OCI-LY3 (cell line): ENCODE data around the gene NSUN3.
A peak's percentile ranks its signal among the peaks of the same experiment; 100 is the strongest.

Source experiments
- H2AFZ ChIP-seq: fragments of 200-600, 300-600 bp; shearing (Covaris generic); 2 replicates; pipeline ENCODE4 v1.6.0; 2014; ENCODE audit warnings: antibody characterized with exemption, low read depth, low read length
- H3K27ac ChIP-seq: fragments of 200-600, 300-600 bp; sonication (generic); 2 replicates; pipeline ENCODE4 v1.5.1; 2014; ENCODE audit warnings: mild to moderate bottlenecking, low read length, moderate library complexity, mixed read lengths
- H3K27me3 ChIP-seq: fragments of 200-600, 300-600 bp; sonication (generic); 2 replicates; pipeline ENCODE4 v1.6.1; 2014; ENCODE audit warnings: low read depth, low read length, mixed read lengths
- H3K36me3 ChIP-seq: fragments of 200-600, 300-600 bp; sonication (generic); replicated peaks from 2 replicates; pipeline ENCODE3; 2014; ENCODE audit warnings: low read depth, low read length, mixed read lengths
- H3K4me1 ChIP-seq: fragments of 300-600, 200-600 bp; sonication (generic); 2 replicates; pipeline ENCODE4 v1.6.1; 2014; ENCODE audit warnings: low read length, mixed read lengths
- H3K4me2 ChIP-seq: fragments of 200-600, 300-600 bp; sonication (generic); 2 replicates; pipeline ENCODE4 v1.6.1; 2014; ENCODE audit warnings: low read length, mixed read lengths
- H3K4me3 ChIP-seq: fragments of 300-600, 200-600 bp; sonication (generic); 2 replicates; pipeline ENCODE4 v1.5.1; 2014; ENCODE audit warnings: antibody characterized with exemption, mild to moderate bottlenecking, low read length, moderate library complexity
- H3K79me2 ChIP-seq: fragments of 300-600, 200-600 bp; shearing (Covaris generic); 2 replicates; pipeline ENCODE4 v1.6.1; 2014; ENCODE audit warnings: mild to moderate bottlenecking, low read length, mixed read lengths
- H3K9ac ChIP-seq: fragments of 300-600, 200-600 bp; shearing (Covaris generic); 2 replicates; pipeline ENCODE4 v1.6.0; 2014; ENCODE audit warnings: mild to moderate bottlenecking, low read length, moderate library complexity
- H3K9me3 ChIP-seq: fragments of 200-600, 300-600 bp; shearing (Covaris generic); 2 replicates; pipeline ENCODE4 v1.6.1; 2014; ENCODE audit warnings: low read length, mixed read lengths; ENCODE audit not compliant: insufficient read depth
- H4K20me1 ChIP-seq: fragments of 200-600, 300-600 bp; sonication (generic); 2 replicates; pipeline ENCODE4 v1.6.1; 2016; ENCODE audit warnings: low read length, mixed read lengths; ENCODE audit not compliant: insufficient read depth
- EZH2phosphoT487 ChIP-seq: fragments of 200-600 bp; shearing (Covaris generic); IDR thresholded peaks from 2 replicates; pipeline ENCODE4 v1.6.1; 2018; ENCODE audit warnings: antibody characterized with exemption, mixed run types, low read depth
- TF ChIP-seq, protein P1 (sequence below): fragments of 200-600, 300-600 bp; sonication (generic); IDR thresholded peaks from 2 replicates; pipeline ENCODE4 v1.5.1; 2014; ENCODE audit warnings: antibody characterized with exemption, low read length, low read depth

Gene NSUN3

DNA sequence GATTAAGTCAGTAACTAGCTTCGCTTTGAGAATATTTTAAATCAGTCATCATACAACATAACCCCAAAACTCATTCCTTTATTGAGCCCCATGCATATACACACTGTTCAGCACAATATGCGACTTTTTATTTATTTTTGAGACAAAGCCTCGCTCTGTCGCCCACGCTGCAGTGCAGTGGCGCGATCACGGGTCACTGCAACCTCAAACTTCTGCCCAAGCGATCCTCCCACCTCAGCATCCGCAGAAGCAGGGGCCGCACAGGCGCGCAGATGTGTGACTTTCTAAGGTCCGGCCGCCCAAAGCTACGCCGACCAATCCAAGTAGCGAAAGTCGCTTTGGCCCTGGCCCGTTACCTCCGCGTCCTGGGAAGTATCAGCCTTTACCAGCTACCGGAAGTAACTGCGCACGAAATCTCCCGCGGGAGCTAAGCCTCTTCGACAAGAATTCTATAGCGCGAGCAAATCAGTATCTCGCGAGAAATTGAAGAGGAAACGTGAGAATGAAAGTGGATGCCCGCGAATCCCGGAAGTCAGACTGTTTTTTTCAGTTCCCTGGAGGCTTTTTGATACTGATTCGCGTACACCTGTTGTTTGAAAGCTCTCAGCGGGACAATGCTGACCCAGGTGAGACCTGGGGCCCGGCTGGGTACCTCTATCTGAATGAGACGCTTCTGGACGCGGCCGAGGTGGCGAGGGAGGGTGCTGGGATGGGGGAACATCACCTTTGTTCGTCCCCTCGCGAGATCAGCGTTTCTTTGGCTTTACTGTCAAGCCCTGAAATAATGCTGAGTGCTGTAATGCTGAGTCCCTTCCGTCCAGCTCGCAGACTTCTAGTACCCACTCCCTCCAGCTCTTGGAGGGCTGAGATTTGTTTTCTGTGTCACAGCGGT lies at the start of gene NSUN3, which contains the start of gene DHFR2:
NSUN3 (plus strand) TSS at position 549 of the 892 bp plus-strand sequence; CDS start at position 615, 66 bp downstream.
DHFR2 (minus strand) TSS at position 404 of the 892 bp plus-strand sequence. CDS start 1,405 bp downstream, outside the sequence.
- no peaks in the 10 kb centered on the region for H3K9me3 ChIP-seq
- H2AFZ ChIP-seq, result peak within 1 kb of the TSS; percentile 93
- H3K27me3 ChIP-seq, result no peaks in the 10 kb centered on the region
- no peak for TF ChIP-seq EZH2phosphoT487
- TF ChIP-seq, protein P1, sequence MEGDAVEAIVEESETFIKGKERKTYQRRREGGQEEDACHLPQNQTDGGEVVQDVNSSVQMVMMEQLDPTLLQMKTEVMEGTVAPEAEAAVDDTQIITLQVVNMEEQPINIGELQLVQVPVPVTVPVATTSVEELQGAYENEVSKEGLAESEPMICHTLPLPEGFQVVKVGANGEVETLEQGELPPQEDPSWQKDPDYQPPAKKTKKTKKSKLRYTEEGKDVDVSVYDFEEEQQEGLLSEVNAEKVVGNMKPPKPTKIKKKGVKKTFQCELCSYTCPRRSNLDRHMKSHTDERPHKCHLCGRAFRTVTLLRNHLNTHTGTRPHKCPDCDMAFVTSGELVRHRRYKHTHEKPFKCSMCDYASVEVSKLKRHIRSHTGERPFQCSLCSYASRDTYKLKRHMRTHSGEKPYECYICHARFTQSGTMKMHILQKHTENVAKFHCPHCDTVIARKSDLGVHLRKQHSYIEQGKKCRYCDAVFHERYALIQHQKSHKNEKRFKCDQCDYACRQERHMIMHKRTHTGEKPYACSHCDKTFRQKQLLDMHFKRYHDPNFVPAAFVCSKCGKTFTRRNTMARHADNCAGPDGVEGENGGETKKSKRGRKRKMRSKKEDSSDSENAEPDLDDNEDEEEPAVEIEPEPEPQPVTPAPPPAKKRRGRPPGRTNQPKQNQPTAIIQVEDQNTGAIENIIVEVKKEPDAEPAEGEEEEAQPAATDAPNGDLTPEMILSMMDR, result no peak
- peak within 1 kb of the TSS; percentile 95 for H3K9ac ChIP-seq
- peaks cover 23% of the 10 kb centered on the region for H3K4me1 ChIP-seq
- peak within 1 kb of the TSS; percentile 78 for H3K4me3 ChIP-seq
- peak within 1 kb of the TSS; percentile 88 for H3K27ac ChIP-seq
- H3K79me2 ChIP-seq, result peaks cover 31% of the 10 kb centered on the region
- peak within 1 kb of the TSS; percentile 98 for H3K4me2 ChIP-seq
- no peaks in the 10 kb centered on the region for H4K20me1 ChIP-seq
- peaks cover 8% of the 10 kb centered on the region for H3K36me3 ChIP-seq

DNA sequence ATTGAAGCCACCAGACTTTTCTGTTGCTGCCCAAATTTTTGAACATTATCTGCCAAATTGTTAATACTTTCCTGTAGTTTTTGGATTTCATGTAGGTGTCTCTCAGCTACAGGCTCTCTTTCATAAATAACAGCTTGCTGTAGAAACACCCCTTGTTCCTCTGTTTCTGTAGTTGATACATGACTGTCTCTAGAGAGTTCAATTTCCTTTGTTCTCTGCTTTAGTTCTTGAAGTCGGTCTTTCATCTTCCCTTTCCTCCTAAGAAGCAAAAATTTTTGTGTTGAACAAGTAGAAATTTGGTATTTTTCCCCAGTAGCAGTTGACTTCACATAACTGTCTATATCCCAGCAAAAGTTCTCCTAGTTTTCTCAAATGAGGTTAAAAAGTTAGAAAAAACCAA lies 47.8 kb upstream of the NSUN3 start:
- Histone ChIP-seq H4K20me1 (no peaks in the 10 kb centered on the region), H3K27me3 (no peaks in the 10 kb centered on the region), H3K9me3 (no peaks in the 10 kb centered on the region), H3K36me3 (no peaks in the 10 kb centered on the region), H3K9ac (no peak overlapping the region), H2AFZ (no peak overlapping the region), H3K79me2 (no peaks in the 10 kb centered on the region), H3K27ac (no peak overlapping the region), H3K4me3 (no peak overlapping the region), H3K4me2 (no peak overlapping the region), H3K4me1 (no peaks in the 10 kb centered on the region)
- no peak for TF ChIP-seq EZH2phosphoT487
- TF ChIP-seq, protein P1, result no peak

DNA sequence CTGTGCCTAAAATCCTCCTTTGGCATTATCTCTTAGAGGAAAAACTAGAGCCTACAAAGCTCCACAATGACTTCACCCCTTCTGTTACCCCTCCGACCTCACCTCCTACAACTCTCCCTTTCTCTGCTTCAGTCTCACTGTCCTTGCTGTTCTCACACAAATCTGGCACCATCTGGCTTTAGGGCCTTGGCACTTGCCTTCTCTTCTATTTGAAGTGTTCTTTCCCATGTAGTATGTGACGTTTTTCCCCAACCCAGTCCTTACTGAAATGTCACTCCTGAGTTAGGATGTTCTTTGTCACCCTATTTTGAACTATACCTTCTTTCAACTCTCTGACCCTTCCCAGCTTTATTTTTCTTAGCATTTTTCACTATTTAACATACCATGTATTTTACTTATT lies 43.2 kb upstream of the NSUN3 start:
- Histone ChIP-seq H2AFZ (no peak overlapping the region), H4K20me1 (no peaks in the 10 kb centered on the region)

DNA sequence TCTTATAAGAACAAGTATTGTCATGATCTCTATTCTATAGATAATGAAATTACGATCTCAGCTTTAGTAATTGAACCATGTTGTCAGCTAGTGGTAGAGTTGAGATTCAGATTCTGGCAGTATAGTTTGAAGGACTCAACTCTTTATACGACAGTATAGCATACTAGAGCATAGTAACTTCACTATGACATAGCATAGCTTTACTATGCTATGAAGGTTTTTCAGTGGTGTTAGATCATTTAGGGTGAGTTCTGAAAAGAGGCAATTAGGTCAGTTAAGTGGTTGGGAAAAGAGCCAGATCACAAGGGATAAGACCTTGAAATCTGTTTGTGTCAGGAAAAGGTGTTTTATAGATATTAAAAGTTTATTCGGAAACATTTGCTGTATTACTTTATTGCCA lies 42.6 kb upstream of the NSUN3 start:
- H3K4me1 ChIP-seq, result no peaks in the 10 kb centered on the region
- H3K36me3 ChIP-seq, result no peaks in the 10 kb centered on the region
- no peak overlapping the region for H3K27ac ChIP-seq
- H3K4me3 ChIP-seq, result no peak overlapping the region
- H3K9me3 ChIP-seq, result no peaks in the 10 kb centered on the region
- H3K4me2 ChIP-seq, result no peak overlapping the region
- H3K27me3 ChIP-seq, result no peaks in the 10 kb centered on the region
- H3K79me2 ChIP-seq, result no peaks in the 10 kb centered on the region
- H2AFZ ChIP-seq, result no peak overlapping the region
- H4K20me1 ChIP-seq, result no peaks in the 10 kb centered on the region
- TF ChIP-seq, protein P1, result no peak
- H3K9ac ChIP-seq, result no peak overlapping the region

More for the DNA sequence above, 43.2 kb upstream of the NSUN3 start:
- Histone ChIP-seq H3K4me2 (no peak overlapping the region), H3K27ac (no peak overlapping the region), H3K4me3 (no peak overlapping the region), H3K79me2 (no peaks in the 10 kb centered on the region), H3K9ac (no peak overlapping the region), H3K27me3 (no peaks in the 10 kb centered on the region), H3K4me1 (no peaks in the 10 kb centered on the region), H3K9me3 (no peaks in the 10 kb centered on the region), H3K36me3 (no peaks in the 10 kb centered on the region)
- TF ChIP-seq EZH2phosphoT487, result no peak
- TF ChIP-seq, protein P1, result no peak
